PC-3 (cell line): ENCODE results near the gene FAM171A2. TPM values are rescaled to one million over a fixed set of nuclear protein-coding genes. Genes with fewer than 3 reads are reported as not detected.

Experiments
- ATAC-seq: fragments of 200-7000 bp; cut with Tn5 transposase; 2 replicates; pipeline ENCODE4 v1.9.1; 2020; ENCODE audit warnings: mild to moderate bottlenecking, moderate library complexity
- BruUV-seq: library from RNA; stranded (reverse); fragments of 400-500 nt; replicated peaks from 2 replicates; lab custom pipeline; 2021; lab: Mats Ljungman, UMichigan
- CTCF ChIA-PET: fragments of 300-600 bp; sonication (Branson Sonifier 250); formaldehyde crosslinking; loops from one replicate; lab custom pipeline; 2022; ENCODE audit warnings: antibody characterized with exemption; lab: Charles Lee
- POLR2A ChIA-PET: fragments of 300-600 bp; sonication (Branson Sonifier 250); formaldehyde crosslinking; loops from one replicate; lab custom pipeline; 2022; ENCODE audit warnings: antibody characterized with exemption; ENCODE audit not compliant: unreplicated experiment; lab: Charles Lee
- DNase-seq: peaks from one replicate; pipeline ENCODE4 v3.0.0-alpha.2; 2015
- H2AFZ ChIP-seq: fragments of 300-600 bp; sonication (generic); 2 replicates; pipeline ENCODE4 v1.6.0; 2016; ENCODE audit warnings: antibody characterized with exemption, low read length
- H3F3A ChIP-seq: fragments of 300-600 bp; sonication (generic); one replicate; pipeline ENCODE4 v1.6.0; 2017; ENCODE audit warnings: antibody characterized with exemption, low read length, control low read depth, mild to moderate bottlenecking; ENCODE audit not compliant: unreplicated experiment
- H3K27ac ChIP-seq: fragments of 300-600 bp; sonication (generic); 2 replicates; pipeline ENCODE4 v1.5.1; 2016; ENCODE audit warnings: mild to moderate bottlenecking, low read length
- H3K27me3 ChIP-seq: fragments of 300-600 bp; sonication (generic); 2 replicates; pipeline ENCODE4 v1.6.1; 2016; ENCODE audit warnings: low read length, mixed read lengths
- H3K36me3 ChIP-seq: fragments of 300-600 bp; sonication (generic); 2 replicates; pipeline ENCODE4 v1.6.1; 2016; ENCODE audit warnings: low read depth, mixed run types, low read length, mixed read lengths
- H3K4me1 ChIP-seq: fragments of 300-600 bp; sonication (generic); 2 replicates; pipeline ENCODE4 v1.5.1; 2016; ENCODE audit warnings: low read length; ENCODE audit not compliant: insufficient read depth
- H3K4me2 ChIP-seq: fragments of 300-600 bp; sonication (generic); 2 replicates; pipeline ENCODE4 v1.6.0; 2016; ENCODE audit warnings: low read length
- H3K4me3 ChIP-seq: fragments of 300-600 bp; sonication (generic); 2 replicates; pipeline ENCODE4 v1.5.1; 2016; ENCODE audit warnings: mild to moderate bottlenecking, low read length, mixed read lengths
- H3K79me2 ChIP-seq: fragments of 300-600 bp; sonication (generic); 2 replicates; pipeline ENCODE4 v1.6.1; 2017; ENCODE audit warnings: low read length, mixed read lengths
- H3K9ac ChIP-seq: fragments of 300-600 bp; sonication (generic); 2 replicates; pipeline ENCODE4 v1.6.0; 2016; ENCODE audit warnings: mild to moderate bottlenecking, low read length
- H3K9me2 ChIP-seq: fragments of 300-600 bp; sonication (generic); replicated peaks from 2 replicates; pipeline ENCODE4 v1.6.1; 2016; ENCODE audit warnings: mixed run types, low read length, mixed read lengths
- H3K9me3 ChIP-seq: fragments of 300-600 bp; sonication (generic); 2 replicates; pipeline ENCODE4 v1.6.1; 2016; ENCODE audit warnings: low read length, mixed read lengths
- H4K20me1 ChIP-seq: fragments of 300-600 bp; sonication (generic); 2 replicates; pipeline ENCODE4 v1.6.1; 2016; ENCODE audit warnings: low read length, mixed read lengths
- EZH2 ChIP-seq: fragments of 300-600 bp; sonication (generic); IDR thresholded peaks from one replicate; pipeline ENCODE4 v1.6.1; 2017; ENCODE audit warnings: antibody characterized with exemption, mild to moderate bottlenecking, low read length; ENCODE audit not compliant: unreplicated experiment
- EZH2phosphoT487 ChIP-seq: fragments of 300-600 bp; sonication (generic); IDR thresholded peaks from 2 replicates; pipeline ENCODE4 v1.6.1; 2018; ENCODE audit warnings: mild to moderate bottlenecking, antibody characterized with exemption, low read length, borderline replicate concordance
- intact Hi-C: fragments of 100-400 bp; cut with micrococcal nuclease; formaldehyde crosslinking; loops from 2 replicates; pipeline ENCODE4 v1.9.0; 2023
- total RNA-seq: library from RNA; depleted of rRNA; stranded (reverse); fragments of >200 nt; gene quantifications from 2 replicates; pipeline ENCODE4 v1.2.3, GENCODE V29; 2014
- TF ChIP-seq, protein P1 (sequence below): fragments of 300-600 bp; sonication (generic); conservative IDR thresholded peaks from 2 replicates; pipeline ENCODE4 v1.5.1; 2017; ENCODE audit warnings: antibody characterized with exemption, low read depth, mild to moderate bottlenecking, low read length

The FAM171A2 gene
- total RNA-seq, 1 experiment from 2014 or later: 16.3 TPM

DNA sequence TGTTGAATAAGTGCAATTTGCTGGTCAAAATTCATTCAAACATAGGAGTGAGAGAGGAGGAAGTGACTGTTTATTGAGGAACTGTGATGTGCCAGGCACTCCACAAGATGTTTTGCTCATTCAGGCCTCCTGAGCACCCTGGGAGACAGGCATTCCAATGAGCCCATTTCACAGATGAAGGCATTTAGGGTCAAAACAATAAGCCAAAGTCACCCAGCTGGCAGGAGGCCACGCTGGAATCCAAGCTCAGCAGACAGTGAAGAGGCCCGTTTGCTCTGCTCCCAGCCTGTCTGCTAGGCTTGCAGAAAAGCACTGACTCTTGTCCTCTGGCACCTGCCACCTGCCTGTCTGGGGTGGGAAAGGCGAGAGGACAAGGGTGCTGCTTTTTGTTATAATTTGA, 28.9 kb downstream of the FAM171A2 start:
- Histone ChIP-seq H3K9me3 (no peaks in the 10 kb centered on the region), H3K9ac (no peak overlapping the region), H3F3A (no peaks in the 10 kb centered on the region), H3K4me1 (peaks cover 7% of the 10 kb centered on the region), H3K36me3 (no peaks in the 10 kb centered on the region), H2AFZ (no peak overlapping the region), H4K20me1 (no peaks in the 10 kb centered on the region), H3K4me3 (no peak overlapping the region), H3K79me2 (no peaks in the 10 kb centered on the region), H3K9me2 (no peaks in the 10 kb centered on the region), H3K4me2 (no peak overlapping the region), H3K27ac (no peak overlapping the region), H3K27me3 (no peaks in the 10 kb centered on the region)
- ATAC-seq (no peak), DNase-seq (no peak)
- POLR2A ChIA-PET: no interaction called here
- no TSS peak for BruUV-seq
- CTCF ChIA-PET: no interaction called here
- intact Hi-C loops: no loop called here
- TF ChIP-seq EZH2: no peak
- TF ChIP-seq EZH2phosphoT487: no peak
- TF ChIP-seq, protein P1, sequence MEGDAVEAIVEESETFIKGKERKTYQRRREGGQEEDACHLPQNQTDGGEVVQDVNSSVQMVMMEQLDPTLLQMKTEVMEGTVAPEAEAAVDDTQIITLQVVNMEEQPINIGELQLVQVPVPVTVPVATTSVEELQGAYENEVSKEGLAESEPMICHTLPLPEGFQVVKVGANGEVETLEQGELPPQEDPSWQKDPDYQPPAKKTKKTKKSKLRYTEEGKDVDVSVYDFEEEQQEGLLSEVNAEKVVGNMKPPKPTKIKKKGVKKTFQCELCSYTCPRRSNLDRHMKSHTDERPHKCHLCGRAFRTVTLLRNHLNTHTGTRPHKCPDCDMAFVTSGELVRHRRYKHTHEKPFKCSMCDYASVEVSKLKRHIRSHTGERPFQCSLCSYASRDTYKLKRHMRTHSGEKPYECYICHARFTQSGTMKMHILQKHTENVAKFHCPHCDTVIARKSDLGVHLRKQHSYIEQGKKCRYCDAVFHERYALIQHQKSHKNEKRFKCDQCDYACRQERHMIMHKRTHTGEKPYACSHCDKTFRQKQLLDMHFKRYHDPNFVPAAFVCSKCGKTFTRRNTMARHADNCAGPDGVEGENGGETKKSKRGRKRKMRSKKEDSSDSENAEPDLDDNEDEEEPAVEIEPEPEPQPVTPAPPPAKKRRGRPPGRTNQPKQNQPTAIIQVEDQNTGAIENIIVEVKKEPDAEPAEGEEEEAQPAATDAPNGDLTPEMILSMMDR: no peak

DNA sequence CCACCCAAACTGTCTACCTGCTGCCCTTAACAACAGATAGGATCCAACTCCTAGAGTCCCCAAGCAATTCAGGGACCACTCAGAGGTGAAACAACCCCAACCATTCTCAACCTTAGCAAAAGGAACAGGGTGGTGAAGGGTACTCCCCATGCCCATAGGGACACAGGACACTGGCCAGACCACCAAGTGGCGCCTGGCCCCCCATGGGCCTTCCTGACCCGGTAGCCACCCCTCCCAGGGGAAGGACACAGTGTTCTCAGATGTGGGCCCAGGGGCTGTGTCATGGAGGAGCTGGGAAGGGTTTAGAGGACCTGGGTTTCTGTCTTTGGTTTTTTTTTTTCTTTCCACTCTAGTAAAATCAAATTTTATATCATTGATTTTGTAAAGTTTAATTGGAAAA, 29.3 kb downstream of the FAM171A2 start:
- Histone ChIP-seq H3K79me2 (no peaks in the 10 kb centered on the region), H3K36me3 (no peaks in the 10 kb centered on the region), H4K20me1 (no peaks in the 10 kb centered on the region), H3K9me3 (no peaks in the 10 kb centered on the region), H3K9me2 (no peaks in the 10 kb centered on the region), H3K4me1 (peaks cover 7% of the 10 kb centered on the region), H3F3A (no peaks in the 10 kb centered on the region), H3K27me3 (no peaks in the 10 kb centered on the region), H3K9ac (no peak overlapping the region), H3K4me3 (no peak overlapping the region), H3K27ac (no peak overlapping the region), H2AFZ (no peak overlapping the region), H3K4me2 (no peak overlapping the region)
- no TSS peak for BruUV-seq
- no peak for ATAC-seq
- TF ChIP-seq, protein P1: no peak
- TF ChIP-seq EZH2phosphoT487 (no peak), EZH2 (no peak)
- ChIA-PET POLR2A (no interaction called here), CTCF (no interaction called here)
- no peak for DNase-seq
- intact Hi-C loops: no loop called here

DNA sequence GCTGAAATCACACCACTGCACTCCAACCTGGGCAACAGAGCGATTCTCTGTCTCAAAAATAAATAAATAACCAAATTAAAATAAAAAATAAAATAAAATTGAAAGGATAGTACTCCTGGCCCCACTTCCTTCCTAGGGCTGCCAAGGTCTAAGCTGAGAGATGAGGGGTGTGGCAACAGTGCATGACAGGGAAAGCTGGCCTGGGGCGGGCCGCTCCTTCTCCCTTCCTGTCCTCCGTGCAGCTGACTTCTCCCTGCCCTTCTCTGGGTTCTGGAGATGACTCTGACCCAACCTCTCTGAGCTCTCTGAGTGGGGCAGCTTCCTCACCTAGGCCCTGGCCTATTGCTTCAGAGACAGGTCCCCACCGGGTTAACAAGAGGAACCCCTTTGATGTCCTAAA, 30.3 kb downstream of the FAM171A2 start:
- no peak overlapping the region for H3K4me3 ChIP-seq
- no peak overlapping the region for H3K9ac ChIP-seq
- ChIA-PET POLR2A (interaction anchor here (0.6 kb wide), 1 partner anchor 163 kb away, joined by 4 read pairs; the partner anchor contains the start of gene ASB16), CTCF (no interaction called here)
- H3K9me3 ChIP-seq: no peaks in the 10 kb centered on the region
- no peaks in the 10 kb centered on the region for H3K9me2 ChIP-seq
- no peak overlapping the region for H2AFZ ChIP-seq
- DNase-seq: no peak
- no peaks in the 10 kb centered on the region for H3K36me3 ChIP-seq
- TF ChIP-seq EZH2phosphoT487 (no peak), EZH2 (no peak)
- TF ChIP-seq, protein P1: no peak
- peaks cover under 1% of the 10 kb centered on the region for H3K4me1 ChIP-seq
- intact Hi-C loops: no loop called here
- H3K27ac ChIP-seq: no peak overlapping the region
- no TSS peak for BruUV-seq
- H3K79me2 ChIP-seq: no peaks in the 10 kb centered on the region
- peak; percentile 32; the same call in 1 of the 2 replicates for ATAC-seq
- H3K27me3 ChIP-seq: no peaks in the 10 kb centered on the region
- no peak overlapping the region for H3K4me2 ChIP-seq
- no peaks in the 10 kb centered on the region for H3F3A ChIP-seq
- no peaks in the 10 kb centered on the region for H4K20me1 ChIP-seq
